ENCODE measurements around the gene KDSR. TPM values are rescaled to one million over a fixed set of nuclear protein-coding genes. Genes with fewer than 3 reads are reported as not detected.

Gene KDSR
- total and polyA plus RNA-seq, 4 donors, result 11.3 to 37.2 (median 31.4) TPM

DNA sequence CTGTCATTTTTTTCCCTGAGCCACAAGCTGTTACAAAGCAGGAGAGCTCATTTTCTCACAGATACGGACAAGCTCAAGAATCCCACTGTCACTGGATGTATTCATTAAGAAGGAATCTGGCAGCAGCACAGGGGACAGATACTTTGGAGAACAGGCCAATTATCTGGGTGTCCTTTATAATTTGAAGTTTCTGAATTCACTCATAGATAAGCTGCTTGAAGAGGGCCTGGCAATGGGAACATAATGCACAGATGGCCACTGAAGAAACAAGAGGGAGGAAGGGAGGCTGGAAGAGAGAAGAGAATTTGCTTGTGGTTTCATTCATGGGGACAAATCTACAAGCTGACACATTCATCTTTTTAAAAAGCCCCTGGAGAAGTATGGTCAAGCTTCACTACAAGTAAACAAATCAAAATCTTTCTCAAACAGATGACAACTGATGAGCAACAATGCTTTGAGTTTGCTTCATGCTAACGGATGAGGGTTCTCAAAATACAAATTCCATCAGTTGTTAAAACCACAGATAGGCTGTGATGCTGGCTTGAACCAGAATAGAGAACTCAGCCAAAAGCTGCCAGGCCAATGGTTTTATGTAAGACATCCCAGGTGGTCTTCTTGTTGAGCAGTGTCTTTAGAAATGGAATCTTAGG, 59.3 kb downstream of the KDSR start:
- Histone ChIP-seq H3K36me3 (ENCODE audit: control insufficient read depth in 4 of 4, insufficient read depth in 3 of 4, low read depth in 1 of 4, low read length in 3 of 4) (no peaks in the 10 kb centered on the region), H3K9ac (ENCODE audit: low read depth in 1 of 2, low read length in 2 of 2) (no peak overlapping the region), H3K4me3 (ENCODE audit: low read depth in 1 of 3, low read length in 3 of 3) (no peak overlapping the region), H3K4me1 (ENCODE audit: control insufficient read depth in 4 of 4, insufficient read depth in 4 of 4, low read length in 3 of 4) (no peaks in the 10 kb centered on the region), H3K9me3 (ENCODE audit: control insufficient read depth in 4 of 4, low read length in 3 of 4) (no peaks in the 10 kb centered on the region), H3K27me3 (ENCODE audit: control insufficient read depth in 4 of 4, insufficient read depth in 4 of 4, low read length in 3 of 4) (no peaks in the 10 kb centered on the region), H3K27ac (ENCODE audit: low read depth in 1 of 2, low read length in 2 of 2) (peak overlapping the region in 1 of 2 donors; percentile 3)
- no peak for DNase-seq (ENCODE audit: low spot score)
- TF ChIP-seq HNF4A (conservative IDR thresholded peaks at IDR 0.05) (no peak), MAX (IDR thresholded peaks at IDR 0.05) (no peak), SP1 (IDR thresholded peaks at IDR 0.05) (no peak), NR2F2 (IDR thresholded peaks at IDR 0.05) (peak; percentile 58)
- WGBS, result 82% methylated on average over 2 of the region's 2 CpGs

- no peak overlapping the region for H3K4me3 ChIP-seq (ENCODE audit: low read depth in 1 of 3, low read length in 3 of 3)
These were observed 60.0 kb downstream of the KDSR start for GRCh38 chr18:63306819-63307550.

DNA sequence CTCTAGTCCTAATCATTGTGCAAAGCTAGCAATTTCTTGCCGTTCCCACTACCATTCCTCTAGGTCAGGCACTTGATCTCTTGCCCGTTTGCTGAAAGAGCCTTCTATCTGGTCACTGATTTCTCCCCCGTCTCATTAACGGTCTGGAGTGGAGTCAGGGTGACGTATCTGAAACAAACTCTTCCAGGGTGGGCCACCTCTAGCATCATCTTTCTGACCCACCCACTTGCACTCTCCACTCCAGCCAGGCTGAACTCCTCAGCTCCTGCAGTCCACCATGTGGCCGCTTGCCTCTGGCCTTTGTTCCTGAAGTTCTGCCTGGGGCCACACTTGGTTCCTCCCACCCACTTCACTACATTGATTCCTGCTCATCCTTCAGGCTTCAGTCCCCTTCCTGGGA, 60.8 kb downstream of the KDSR start:
- no peak overlapping the region for H3K9ac ChIP-seq (ENCODE audit: low read depth in 1 of 2, low read length in 2 of 2)
- no peak for DNase-seq (ENCODE audit: low spot score)
- no peaks in the 10 kb centered on the region for H3K4me1 ChIP-seq (ENCODE audit: control insufficient read depth in 4 of 4, insufficient read depth in 4 of 4, low read length in 3 of 4)
- 78% methylated on average over 6 of the region's 6 CpGs for WGBS
- H3K36me3 ChIP-seq (ENCODE audit: control insufficient read depth in 4 of 4, insufficient read depth in 3 of 4, low read depth in 1 of 4, low read length in 3 of 4), result no peaks in the 10 kb centered on the region
- no peak overlapping the region for H3K4me3 ChIP-seq (ENCODE audit: low read depth in 1 of 3, low read length in 3 of 3)
- no peaks in the 10 kb centered on the region for H3K27me3 ChIP-seq (ENCODE audit: control insufficient read depth in 4 of 4, insufficient read depth in 4 of 4, low read length in 3 of 4)
- no peak overlapping the region for H3K27ac ChIP-seq (ENCODE audit: low read depth in 1 of 2, low read length in 2 of 2)
- H3K9me3 ChIP-seq (ENCODE audit: control insufficient read depth in 4 of 4, low read length in 3 of 4), result no peaks in the 10 kb centered on the region
- TF ChIP-seq MAX (IDR thresholded peaks at IDR 0.05) (no peak), YY1 (IDR thresholded peaks at IDR 0.05) (no peak), HNF4A (conservative IDR thresholded peaks at IDR 0.05) (no peak), FOXA2 (IDR thresholded peaks at IDR 0.05) (no peak), TAF1 (conservative IDR thresholded peaks at IDR 0.05) (no peak), JUND (IDR thresholded peaks at IDR 0.05) (no peak)
- TF ChIP-seq, protein P1, sequence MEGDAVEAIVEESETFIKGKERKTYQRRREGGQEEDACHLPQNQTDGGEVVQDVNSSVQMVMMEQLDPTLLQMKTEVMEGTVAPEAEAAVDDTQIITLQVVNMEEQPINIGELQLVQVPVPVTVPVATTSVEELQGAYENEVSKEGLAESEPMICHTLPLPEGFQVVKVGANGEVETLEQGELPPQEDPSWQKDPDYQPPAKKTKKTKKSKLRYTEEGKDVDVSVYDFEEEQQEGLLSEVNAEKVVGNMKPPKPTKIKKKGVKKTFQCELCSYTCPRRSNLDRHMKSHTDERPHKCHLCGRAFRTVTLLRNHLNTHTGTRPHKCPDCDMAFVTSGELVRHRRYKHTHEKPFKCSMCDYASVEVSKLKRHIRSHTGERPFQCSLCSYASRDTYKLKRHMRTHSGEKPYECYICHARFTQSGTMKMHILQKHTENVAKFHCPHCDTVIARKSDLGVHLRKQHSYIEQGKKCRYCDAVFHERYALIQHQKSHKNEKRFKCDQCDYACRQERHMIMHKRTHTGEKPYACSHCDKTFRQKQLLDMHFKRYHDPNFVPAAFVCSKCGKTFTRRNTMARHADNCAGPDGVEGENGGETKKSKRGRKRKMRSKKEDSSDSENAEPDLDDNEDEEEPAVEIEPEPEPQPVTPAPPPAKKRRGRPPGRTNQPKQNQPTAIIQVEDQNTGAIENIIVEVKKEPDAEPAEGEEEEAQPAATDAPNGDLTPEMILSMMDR (IDR thresholded peaks at IDR 0.05; ENCODE audit: low read depth, low read length, missing input control), result no peak

More at GRCh38 chr18:63306819-63307550, 60.0 kb downstream of the KDSR start:
- TF ChIP-seq, protein P1 (IDR thresholded peaks at IDR 0.05; ENCODE audit: low read depth, low read length, missing input control), result no peak
- Histone ChIP-seq H3K9ac (ENCODE audit: low read depth in 1 of 2, low read length in 2 of 2) (no peak overlapping the region), H3K27me3 (ENCODE audit: control insufficient read depth in 4 of 4, insufficient read depth in 4 of 4, low read length in 3 of 4) (no peaks in the 10 kb centered on the region), H3K9me3 (ENCODE audit: control insufficient read depth in 4 of 4, low read length in 3 of 4) (no peaks in the 10 kb centered on the region), H3K27ac (ENCODE audit: low read depth in 1 of 2, low read length in 2 of 2) (peak overlapping the region in 1 of 2 donors; percentile 20), H3K36me3 (ENCODE audit: control insufficient read depth in 4 of 4, insufficient read depth in 3 of 4, low read depth in 1 of 4, low read length in 3 of 4) (no peaks in the 10 kb centered on the region), H3K4me1 (ENCODE audit: control insufficient read depth in 4 of 4, insufficient read depth in 4 of 4, low read length in 3 of 4) (no peaks in the 10 kb centered on the region)
- 80% methylated on average over 7 of the region's 7 CpGs for WGBS
- no peak for DNase-seq (ENCODE audit: low spot score)

All from liver (tissue), 9 donors.